Measurements from ENCODE around the gene AGK. TPM values are rescaled to one million over a fixed set of nuclear protein-coding genes. Genes with fewer than 3 reads are reported as not detected.
"Not testable (repeated sequence)": the region's sequence is repeated elsewhere in the genome, so short reads cannot be mapped to it uniquely, and the experiment has no call there.

Gene AGK
- total and polyA plus RNA-seq, 4 donors: 7.2 to 13.6 (median 8.9) TPM

DNA sequence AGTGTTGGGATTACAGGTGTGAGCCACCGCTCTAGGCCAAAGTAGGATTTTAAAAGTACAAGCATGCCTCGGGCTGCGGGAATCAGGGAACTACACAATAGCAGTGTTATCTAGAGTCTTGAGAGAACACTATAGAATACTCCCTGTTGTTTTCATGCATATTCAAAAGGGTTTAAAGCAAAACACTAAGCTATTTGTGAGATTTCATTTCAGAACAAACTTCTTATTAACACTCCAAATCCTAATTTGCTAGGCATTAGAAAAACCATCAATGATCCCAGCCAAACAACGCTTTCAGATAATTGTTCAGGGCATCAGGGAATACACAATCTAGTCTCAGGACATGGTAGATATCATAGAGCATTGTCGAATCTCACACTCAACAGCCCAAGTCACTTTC lies 136.8 kb downstream of the AGK start:
- H3K9ac ChIP-seq (ENCODE audit: low read depth in 1 of 2, low read length in 2 of 2): no peak overlapping the region
- H3K27ac ChIP-seq (ENCODE audit: low read depth in 1 of 2, low read length in 2 of 2): no peak overlapping the region
- no peaks in the 10 kb centered on the region for H3K9me3 ChIP-seq (ENCODE audit: control insufficient read depth in 4 of 4, low read length in 3 of 4)
- no peak for DNase-seq (ENCODE audit: low spot score)
- TF ChIP-seq RAD21 (IDR thresholded peaks at IDR 0.05) (no peak), HNF4A (conservative IDR thresholded peaks at IDR 0.05) (no peak), FOXA2 (IDR thresholded peaks at IDR 0.05) (no peak), EGR1 (IDR thresholded peaks at IDR 0.05; ENCODE audit: low read depth in 2 of 2) (no peak), YY1 (IDR thresholded peaks at IDR 0.05) (no peak), NR2F2 (IDR thresholded peaks at IDR 0.05) (no peak), RXRA (IDR thresholded peaks at IDR 0.05) (no peak), JUND (IDR thresholded peaks at IDR 0.05) (no peak), GABPA (IDR thresholded peaks at IDR 0.05 in 1 of 2, conservative IDR thresholded peaks at IDR 0.05 in 1 of 2) (no peak), HNF4G (IDR thresholded peaks at IDR 0.05) (no peak), TAF1 (conservative IDR thresholded peaks at IDR 0.05) (no peak)
- TF ChIP-seq, protein P1, sequence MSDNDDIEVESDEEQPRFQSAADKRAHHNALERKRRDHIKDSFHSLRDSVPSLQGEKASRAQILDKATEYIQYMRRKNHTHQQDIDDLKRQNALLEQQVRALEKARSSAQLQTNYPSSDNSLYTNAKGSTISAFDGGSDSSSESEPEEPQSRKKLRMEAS (IDR thresholded peaks at IDR 0.05): no peak
- TF ChIP-seq, protein P2, sequence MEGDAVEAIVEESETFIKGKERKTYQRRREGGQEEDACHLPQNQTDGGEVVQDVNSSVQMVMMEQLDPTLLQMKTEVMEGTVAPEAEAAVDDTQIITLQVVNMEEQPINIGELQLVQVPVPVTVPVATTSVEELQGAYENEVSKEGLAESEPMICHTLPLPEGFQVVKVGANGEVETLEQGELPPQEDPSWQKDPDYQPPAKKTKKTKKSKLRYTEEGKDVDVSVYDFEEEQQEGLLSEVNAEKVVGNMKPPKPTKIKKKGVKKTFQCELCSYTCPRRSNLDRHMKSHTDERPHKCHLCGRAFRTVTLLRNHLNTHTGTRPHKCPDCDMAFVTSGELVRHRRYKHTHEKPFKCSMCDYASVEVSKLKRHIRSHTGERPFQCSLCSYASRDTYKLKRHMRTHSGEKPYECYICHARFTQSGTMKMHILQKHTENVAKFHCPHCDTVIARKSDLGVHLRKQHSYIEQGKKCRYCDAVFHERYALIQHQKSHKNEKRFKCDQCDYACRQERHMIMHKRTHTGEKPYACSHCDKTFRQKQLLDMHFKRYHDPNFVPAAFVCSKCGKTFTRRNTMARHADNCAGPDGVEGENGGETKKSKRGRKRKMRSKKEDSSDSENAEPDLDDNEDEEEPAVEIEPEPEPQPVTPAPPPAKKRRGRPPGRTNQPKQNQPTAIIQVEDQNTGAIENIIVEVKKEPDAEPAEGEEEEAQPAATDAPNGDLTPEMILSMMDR (IDR thresholded peaks at IDR 0.05; ENCODE audit: low read depth, low read length, missing input control): no peak
- TF ChIP-seq, protein P3, sequence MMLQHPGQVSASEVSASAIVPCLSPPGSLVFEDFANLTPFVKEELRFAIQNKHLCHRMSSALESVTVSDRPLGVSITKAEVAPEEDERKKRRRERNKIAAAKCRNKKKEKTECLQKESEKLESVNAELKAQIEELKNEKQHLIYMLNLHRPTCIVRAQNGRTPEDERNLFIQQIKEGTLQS (IDR thresholded peaks at IDR 0.05): no peak
- TF ChIP-seq, protein P4, sequence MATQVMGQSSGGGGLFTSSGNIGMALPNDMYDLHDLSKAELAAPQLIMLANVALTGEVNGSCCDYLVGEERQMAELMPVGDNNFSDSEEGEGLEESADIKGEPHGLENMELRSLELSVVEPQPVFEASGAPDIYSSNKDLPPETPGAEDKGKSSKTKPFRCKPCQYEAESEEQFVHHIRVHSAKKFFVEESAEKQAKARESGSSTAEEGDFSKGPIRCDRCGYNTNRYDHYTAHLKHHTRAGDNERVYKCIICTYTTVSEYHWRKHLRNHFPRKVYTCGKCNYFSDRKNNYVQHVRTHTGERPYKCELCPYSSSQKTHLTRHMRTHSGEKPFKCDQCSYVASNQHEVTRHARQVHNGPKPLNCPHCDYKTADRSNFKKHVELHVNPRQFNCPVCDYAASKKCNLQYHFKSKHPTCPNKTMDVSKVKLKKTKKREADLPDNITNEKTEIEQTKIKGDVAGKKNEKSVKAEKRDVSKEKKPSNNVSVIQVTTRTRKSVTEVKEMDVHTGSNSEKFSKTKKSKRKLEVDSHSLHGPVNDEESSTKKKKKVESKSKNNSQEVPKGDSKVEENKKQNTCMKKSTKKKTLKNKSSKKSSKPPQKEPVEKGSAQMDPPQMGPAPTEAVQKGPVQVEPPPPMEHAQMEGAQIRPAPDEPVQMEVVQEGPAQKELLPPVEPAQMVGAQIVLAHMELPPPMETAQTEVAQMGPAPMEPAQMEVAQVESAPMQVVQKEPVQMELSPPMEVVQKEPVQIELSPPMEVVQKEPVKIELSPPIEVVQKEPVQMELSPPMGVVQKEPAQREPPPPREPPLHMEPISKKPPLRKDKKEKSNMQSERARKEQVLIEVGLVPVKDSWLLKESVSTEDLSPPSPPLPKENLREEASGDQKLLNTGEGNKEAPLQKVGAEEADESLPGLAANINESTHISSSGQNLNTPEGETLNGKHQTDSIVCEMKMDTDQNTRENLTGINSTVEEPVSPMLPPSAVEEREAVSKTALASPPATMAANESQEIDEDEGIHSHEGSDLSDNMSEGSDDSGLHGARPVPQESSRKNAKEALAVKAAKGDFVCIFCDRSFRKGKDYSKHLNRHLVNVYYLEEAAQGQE (IDR thresholded peaks at IDR 0.05): no peak
- H3K4me1 ChIP-seq (ENCODE audit: control insufficient read depth in 4 of 4, insufficient read depth in 4 of 4, low read length in 3 of 4): peaks cover 6 to 38% (median 26%) of the 10 kb centered on the region in 4 donors
- H3K27me3 ChIP-seq (ENCODE audit: control insufficient read depth in 4 of 4, insufficient read depth in 4 of 4, low read length in 3 of 4): no peaks in the 10 kb centered on the region
- no peak overlapping the region for H3K4me3 ChIP-seq (ENCODE audit: low read depth in 1 of 3, low read length in 3 of 3)
- WGBS: 97% methylated on average over 5 of the region's 5 CpGs
- H3K36me3 ChIP-seq (ENCODE audit: control insufficient read depth in 4 of 4, insufficient read depth in 3 of 4, low read depth in 1 of 4, low read length in 3 of 4): peaks cover 0 to 8% (median under 1%) of the 10 kb centered on the region in 4 donors

DNA sequence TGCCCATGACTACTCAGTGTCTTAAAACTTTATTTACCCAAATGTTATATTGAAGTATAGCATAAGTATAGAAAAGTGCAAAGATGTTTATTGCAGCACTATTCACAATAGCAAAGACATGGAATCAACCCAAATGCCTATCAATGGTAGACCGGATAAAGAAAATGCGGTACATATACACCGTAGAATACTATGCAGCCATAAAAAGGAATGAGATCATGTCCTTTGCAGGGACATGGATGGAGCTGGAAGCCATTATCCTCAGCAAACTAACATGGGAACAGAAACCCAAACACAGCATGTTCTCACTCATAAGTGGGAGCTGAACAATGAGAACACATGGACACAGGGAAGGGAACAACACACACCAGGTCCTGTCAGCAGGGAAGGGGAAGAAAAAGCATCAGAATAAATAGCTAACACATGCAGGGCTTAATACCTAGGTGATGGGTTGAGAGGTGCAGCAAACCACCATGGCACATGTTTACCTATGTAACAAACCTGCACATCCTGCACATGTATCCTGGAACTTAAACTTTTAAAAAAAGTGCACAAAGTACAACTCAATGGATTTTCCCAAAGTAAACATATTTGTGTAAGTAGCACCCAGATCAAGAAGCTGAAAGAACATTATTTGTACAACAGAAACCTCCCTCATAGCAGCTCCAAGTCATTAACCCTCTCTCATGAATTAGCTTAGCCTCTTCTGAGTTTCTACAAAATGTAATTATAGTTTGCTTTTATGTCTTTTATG lies 138.0 kb downstream of the AGK start:
- not testable (repeated sequence) for H3K9ac ChIP-seq (ENCODE audit: low read depth in 1 of 2, low read length in 2 of 2); H3K9me3 ChIP-seq (ENCODE audit: control insufficient read depth in 4 of 4, low read length in 3 of 4); H3K27ac ChIP-seq (ENCODE audit: low read depth in 1 of 2, low read length in 2 of 2); DNase-seq (ENCODE audit: low spot score); H3K4me3 ChIP-seq (ENCODE audit: low read depth in 1 of 3, low read length in 3 of 3); H3K36me3 ChIP-seq (ENCODE audit: control insufficient read depth in 4 of 4, insufficient read depth in 3 of 4, low read depth in 1 of 4, low read length in 3 of 4); H3K27me3 ChIP-seq (ENCODE audit: control insufficient read depth in 4 of 4, insufficient read depth in 4 of 4, low read length in 3 of 4)
- peaks cover 7 to 43% (median 26%) of the 10 kb centered on the region in 4 donors for H3K4me1 ChIP-seq (ENCODE audit: control insufficient read depth in 4 of 4, insufficient read depth in 4 of 4, low read length in 3 of 4)
- WGBS: 96% methylated on average over 3 of the region's 3 CpGs
